IgD-negative memory B cell (primary cell): ENCODE measurements around the gene ARRDC1. TPM values are rescaled to one million over a fixed set of nuclear protein-coding genes. Genes with fewer than 3 reads are reported as not detected.
"Not testable (repeated sequence)": the region's sequence is repeated elsewhere in the genome, so short reads cannot be mapped to it uniquely, and the experiment has no call there.

ENCODE experiments used
- H3K27ac Mint-ChIP-seq, 3 donors: one replicate each; pipeline ENCODE4 v1.8.0; 2020 to 2022; ENCODE audit warnings: mild to moderate bottlenecking in 3 of 3, mixed read lengths in 3 of 3, moderate library complexity in 1 of 3
- H3K27me3 Mint-ChIP-seq: one replicate; pipeline ENCODE4 v1.8.0; 2021; ENCODE audit warnings: mixed read lengths
- H3K36me3 Mint-ChIP-seq: one replicate; pipeline ENCODE4 v1.8.0; 2020; ENCODE audit warnings: mild to moderate bottlenecking, mixed read lengths
- H3K4me1 Mint-ChIP-seq, 3 donors: one replicate each; pipeline ENCODE4 v1.8.0; 2020 to 2022; ENCODE audit warnings: mixed read lengths in 3 of 3, mild to moderate bottlenecking in 1 of 3
- H3K4me3 Mint-ChIP-seq, 4 donors: one replicate each; pipeline ENCODE4 v1.8.0; 2020 to 2022; ENCODE audit warnings: mild to moderate bottlenecking in 4 of 4, mixed read lengths in 4 of 4, moderate library complexity in 3 of 4
- H3K9me3 Mint-ChIP-seq, 3 donors: one replicate each; pipeline ENCODE4 v1.8.0; 2020 to 2021; ENCODE audit warnings: mixed read lengths in 3 of 3, mild to moderate bottlenecking in 1 of 3
- polyA plus RNA-seq: library from polyadenylated mRNA; unstranded; fragments of 300-500 nt; fragmentation: Illumina TruSeq; gene quantifications from one replicate; pipeline ENCODE4 v1.2.3, GENCODE V29; 2021

Gene ARRDC1
- polyA plus RNA-seq = 49.2 TPM

- Mint-ChIP-seq H3K4me3 (peak within 1 kb of the TSS; percentile 82 to 87 (median 84)), H3K36me3 (peaks cover 4% of the 10 kb centered on the region), H3K9me3 (no peaks in the 10 kb centered on the region), H3K27me3 (no peaks in the 10 kb centered on the region), H3K27ac (peak within 1 kb of the TSS in 1 of 3 donors; percentile 58), H3K4me1 (peaks cover 6 to 15% (median 8%) of the 10 kb centered on the region in 3 donors)
Observed at GRCh38 chr9:137605121-137606004, at the start of gene ARRDC1. Gene ARRDC1 (plus strand): TSS chr9:137605686. CDS start chr9:137605718, 32 bp downstream.

- Mint-ChIP-seq H3K36me3 (peaks cover 2% of the 10 kb centered on the region), H3K27ac (no peak overlapping the region), H3K9me3 (no peaks in the 10 kb centered on the region), H3K4me3 (peak overlapping the region in 1 of 4 donors; percentile 26), H3K4me1 (peaks cover 0 to 9% (median 3%) of the 10 kb centered on the region in 3 donors), H3K27me3 (no peaks in the 10 kb centered on the region)
Observed at GRCh38 chr9:137556069-137556838, 49.2 kb upstream of the ARRDC1 start.

GRCh38 chr9:137558127-137558526, 47.4 kb upstream of the ARRDC1 start:
- Mint-ChIP-seq H3K27ac (no peak overlapping the region), H3K27me3 (no peaks in the 10 kb centered on the region), H3K4me1 (peaks cover 0 to 5% (median 0%) of the 10 kb centered on the region in 3 donors), H3K36me3 (peaks cover 5% of the 10 kb centered on the region), H3K9me3 (no peaks in the 10 kb centered on the region), H3K4me3 (no peak overlapping the region)

GRCh38 chr9:137564134-137564533, 41.4 kb upstream of the ARRDC1 start:
- peak overlapping the region in 1 of 3 donors; percentile 78 for H3K27ac Mint-ChIP-seq

GRCh38 chr9:137564817-137565411, 40.6 kb upstream of the ARRDC1 start:
- Mint-ChIP-seq H3K27ac (no peak overlapping the region), H3K4me3 (peak overlapping the region in 1 of 4 donors; percentile 37)

More at GRCh38 chr9:137564134-137564533, 41.4 kb upstream of the ARRDC1 start:
- Mint-ChIP-seq H3K4me1 (peaks cover 0 to 11% (median 8%) of the 10 kb centered on the region in 3 donors), H3K9me3 (peaks cover 0 to 2% (median 0%) of the 10 kb centered on the region in 3 donors), H3K4me3 (no peak overlapping the region), H3K36me3 (peaks cover 3% of the 10 kb centered on the region), H3K27me3 (no peaks in the 10 kb centered on the region)

GRCh38 chr9:137568445-137568844, 37.0 kb upstream of the ARRDC1 start:
- not testable (repeated sequence) for H3K27me3 Mint-ChIP-seq, H3K36me3 Mint-ChIP-seq, H3K4me1 Mint-ChIP-seq, H3K9me3 Mint-ChIP-seq
- Mint-ChIP-seq H3K27ac (peak overlapping the region in 1 of 3 donors; percentile 73), H3K4me3 (peak overlapping the region in 1 of 4 donors; percentile 56)

More at GRCh38 chr9:137564817-137565411, 40.6 kb upstream of the ARRDC1 start:
- Mint-ChIP-seq H3K27me3 (no peaks in the 10 kb centered on the region), H3K36me3 (peaks cover 3% of the 10 kb centered on the region), H3K9me3 (peaks cover 0 to 2% (median 0%) of the 10 kb centered on the region in 3 donors), H3K4me1 (peaks cover 0 to 11% (median 8%) of the 10 kb centered on the region in 3 donors)

- peaks cover 0 to 6% (median 4%) of the 10 kb centered on the region in 3 donors for H3K4me1 Mint-ChIP-seq
- no peak overlapping the region for H3K4me3 Mint-ChIP-seq
- H3K36me3 Mint-ChIP-seq = peaks cover 4% of the 10 kb centered on the region
- no peak overlapping the region for H3K27ac Mint-ChIP-seq
- no peaks in the 10 kb centered on the region for H3K27me3 Mint-ChIP-seq
- H3K9me3 Mint-ChIP-seq = no peaks in the 10 kb centered on the region
Observed at GRCh38 chr9:137569609-137570203, 35.8 kb upstream of the ARRDC1 start.

- Mint-ChIP-seq H3K27ac (peak overlapping the region in 1 of 3 donors; percentile 73), H3K9me3 (no peaks in the 10 kb centered on the region), H3K36me3 (peaks cover 4% of the 10 kb centered on the region), H3K4me3 (peak overlapping the region in 1 of 4 donors; percentile 19), H3K4me1 (peaks cover 6 to 11% (median 11%) of the 10 kb centered on the region in 3 donors), H3K27me3 (no peaks in the 10 kb centered on the region)
Observed at GRCh38 chr9:137570566-137570965, 34.9 kb upstream of the ARRDC1 start.

GRCh38 chr9:137574192-137574591, 31.3 kb upstream of the ARRDC1 start:
- Mint-ChIP-seq H3K36me3 (peaks cover 4% of the 10 kb centered on the region), H3K4me3 (peak overlapping the region in 1 of 4 donors; percentile 29), H3K4me1 (peaks cover 26 to 31% (median 29%) of the 10 kb centered on the region in 3 donors), H3K27me3 (no peaks in the 10 kb centered on the region), H3K27ac (no peak overlapping the region), H3K9me3 (no peaks in the 10 kb centered on the region)

- Mint-ChIP-seq H3K27ac (peak overlapping the region; percentile 71 to 96 (median 78)), H3K27me3 (no peaks in the 10 kb centered on the region), H3K36me3 (peaks cover 4% of the 10 kb centered on the region), H3K4me3 (peak overlapping the region in 2 of 4 donors; percentile 89 to 90), H3K9me3 (no peaks in the 10 kb centered on the region), H3K4me1 (peaks cover 26 to 30% (median 29%) of the 10 kb centered on the region in 3 donors)
Observed at GRCh38 chr9:137575364-137575715, 30.1 kb upstream of the ARRDC1 start.

GRCh38 chr9:137575716-137576411, 29.6 kb upstream of the ARRDC1 start:
- H3K27me3 Mint-ChIP-seq = no peaks in the 10 kb centered on the region
- peak overlapping the region; percentile 71 to 96 (median 78) for H3K27ac Mint-ChIP-seq
- peaks cover 4% of the 10 kb centered on the region for H3K36me3 Mint-ChIP-seq
- peaks cover 26 to 29% (median 27%) of the 10 kb centered on the region in 3 donors for H3K4me1 Mint-ChIP-seq
- H3K4me3 Mint-ChIP-seq = peak overlapping the region in 3 of 4 donors; percentile 55 to 90 (median 89)
- H3K9me3 Mint-ChIP-seq = no peaks in the 10 kb centered on the region

- Mint-ChIP-seq H3K4me3 (peak within 1 kb of the TSS; percentile 83 to 92 (median 86)), H3K27ac (peak within 1 kb of the TSS; percentile 50 to 78 (median 60)), H3K4me1 (peaks cover 26 to 29% (median 27%) of the 10 kb centered on the region in 3 donors), H3K9me3 (no peaks in the 10 kb centered on the region), H3K27me3 (no peaks in the 10 kb centered on the region), H3K36me3 (no peaks in the 10 kb centered on the region)
Observed at GRCh38 chr9:137578518-137579258, 26.8 kb upstream of the ARRDC1 start, which contains the start of gene DPH7. Gene DPH7 (minus strand): TSS chr9:137578925. CDS start chr9:137578777, 148 bp downstream.

- Mint-ChIP-seq H3K27me3 (no peaks in the 10 kb centered on the region), H3K27ac (peak overlapping the region in 2 of 3 donors; percentile 60 to 78), H3K36me3 (no peaks in the 10 kb centered on the region), H3K9me3 (no peaks in the 10 kb centered on the region), H3K4me1 (peaks cover 26 to 29% (median 27%) of the 10 kb centered on the region in 3 donors), H3K4me3 (peak overlapping the region; percentile 83 to 92 (median 86))
Observed at GRCh38 chr9:137579259-137579604, 26.3 kb upstream of the ARRDC1 start.
